Measurements from ENCODE around the gene BAIAP2.

DNA sequence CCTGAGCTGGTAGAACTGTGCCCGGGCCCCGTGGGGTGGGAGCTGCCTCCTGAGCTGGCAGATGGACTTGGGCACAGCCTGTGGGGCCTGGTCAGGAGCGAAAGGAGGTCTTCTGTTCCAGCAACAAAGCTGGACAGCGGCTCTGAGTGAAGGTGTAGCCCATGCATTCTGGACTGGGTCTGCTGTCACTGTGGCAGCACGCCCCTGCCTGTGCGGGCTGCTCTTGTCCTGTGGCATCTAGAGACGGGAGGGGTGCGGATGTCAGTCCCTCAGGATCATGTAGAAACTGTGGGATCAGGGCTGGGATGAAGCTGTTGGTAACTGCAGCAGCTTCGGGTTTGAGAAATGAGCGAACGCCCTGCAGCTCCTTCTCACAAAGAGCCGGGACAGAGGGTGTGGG lies 19.4 kb downstream of the BAIAP2 start:
- TF ChIP-seq CTCF (IDR thresholded peaks at IDR 0.05; ENCODE audit: poor library complexity) (no peak), EZH2 (IDR thresholded peaks at IDR 0.05; ENCODE audit: borderline replicate concordance) (no peak)

All from hepatocyte (in vitro differentiated cells).